ENCODE data around the gene RTCA. TPM values are rescaled to one million over a fixed set of nuclear protein-coding genes. Genes with fewer than 3 reads are reported as not detected.

Gene RTCA
- total and polyA plus RNA-seq, 2 experiments from 2014 or later, result 37.2 to 38.9 TPM

GRCh38 chr1:100302739-100303138 is 36.7 kb downstream of the RTCA start:
- no peaks in the 10 kb centered on the region for H3K9me2 ChIP-seq (replicated peaks; ENCODE audit: insufficient read depth)
- no peaks in the 10 kb centered on the region for H3K27me3 ChIP-seq
- WGBS (ENCODE audit: low lambda C conversion rate, missing lambda C conversion rate), result 88% methylated on average over 2 of the region's 2 CpGs
- H4K20me1 ChIP-seq (ENCODE audit: insufficient read depth, poor library complexity, severe bottlenecking), result no peaks in the 10 kb centered on the region
- H2AFZ ChIP-seq, result no peak overlapping the region
- H3K27ac ChIP-seq, result no peak overlapping the region
- no peak for DNase-seq (ENCODE audit: low spot score)
- H3K36me3 ChIP-seq (replicated peaks; ENCODE audit: insufficient read depth, low read depth), result no peaks in the 10 kb centered on the region
- no peaks in the 10 kb centered on the region for H3K4me1 ChIP-seq (ENCODE audit: insufficient read depth)
- no peaks in the 10 kb centered on the region for H3K79me2 ChIP-seq
- TF ChIP-seq EZH2 (IDR thresholded peaks at IDR 0.05; ENCODE audit: borderline replicate concordance) (no peak), CTCF (IDR thresholded peaks at IDR 0.05; ENCODE audit: poor library complexity) (no peak), EZH2phosphoT487 (IDR thresholded peaks at IDR 0.05; ENCODE audit: low read depth, severe bottlenecking, unreplicated experiment) (no peak)
- no peak overlapping the region for H3K4me2 ChIP-seq
- H3K9me3 ChIP-seq (ENCODE audit: low read depth), result no peaks in the 10 kb centered on the region
- no peak overlapping the region for H3K4me3 ChIP-seq

- H3K36me3 ChIP-seq (replicated peaks; ENCODE audit: insufficient read depth, low read depth), result no peaks in the 10 kb centered on the region
- H3K79me2 ChIP-seq, result no peaks in the 10 kb centered on the region
- no peak overlapping the region for H3K4me2 ChIP-seq
- no peaks in the 10 kb centered on the region for H3K9me2 ChIP-seq (replicated peaks; ENCODE audit: insufficient read depth)
- H3K4me3 ChIP-seq, result no peak overlapping the region
- no peaks in the 10 kb centered on the region for H3K27me3 ChIP-seq
- no peak overlapping the region for H3K27ac ChIP-seq
- no peak overlapping the region for H2AFZ ChIP-seq
- 83% methylated on average over 2 of the region's 2 CpGs for WGBS (ENCODE audit: low lambda C conversion rate, missing lambda C conversion rate)
- no peaks in the 10 kb centered on the region for H4K20me1 ChIP-seq (ENCODE audit: insufficient read depth, poor library complexity, severe bottlenecking)
- H3K9me3 ChIP-seq (ENCODE audit: low read depth), result no peaks in the 10 kb centered on the region
- DNase-seq (ENCODE audit: low spot score), result no peak
- no peaks in the 10 kb centered on the region for H3K4me1 ChIP-seq (ENCODE audit: insufficient read depth)
- no peak for TF ChIP-seq EZH2 (IDR thresholded peaks at IDR 0.05; ENCODE audit: borderline replicate concordance)
- TF ChIP-seq EZH2phosphoT487 (IDR thresholded peaks at IDR 0.05; ENCODE audit: low read depth, severe bottlenecking, unreplicated experiment), result no peak
- TF ChIP-seq CTCF (IDR thresholded peaks at IDR 0.05; ENCODE audit: poor library complexity), result no peak
These were observed 38.2 kb downstream of the RTCA start for GRCh38 chr1:100304227-100304626.

GRCh38 chr1:100304921-100305320 is 38.9 kb downstream of the RTCA start:
- H3K36me3 ChIP-seq (replicated peaks; ENCODE audit: insufficient read depth, low read depth), result no peaks in the 10 kb centered on the region

More at GRCh38 chr1:100304921-100305320, 38.9 kb downstream of the RTCA start:
- no peak overlapping the region for H3K4me2 ChIP-seq
- DNase-seq (ENCODE audit: low spot score), result no peak
- H3K4me1 ChIP-seq (ENCODE audit: insufficient read depth), result no peaks in the 10 kb centered on the region
- TF ChIP-seq CTCF (IDR thresholded peaks at IDR 0.05; ENCODE audit: poor library complexity) (no peak), EZH2 (IDR thresholded peaks at IDR 0.05; ENCODE audit: borderline replicate concordance) (no peak), EZH2phosphoT487 (IDR thresholded peaks at IDR 0.05; ENCODE audit: low read depth, severe bottlenecking, unreplicated experiment) (no peak)
- 74% methylated on average over 3 of the region's 3 CpGs for WGBS (ENCODE audit: low lambda C conversion rate, missing lambda C conversion rate)
- no peaks in the 10 kb centered on the region for H3K79me2 ChIP-seq
- H4K20me1 ChIP-seq (ENCODE audit: insufficient read depth, poor library complexity, severe bottlenecking), result no peaks in the 10 kb centered on the region
- no peaks in the 10 kb centered on the region for H3K27me3 ChIP-seq
- H3K27ac ChIP-seq, result no peak overlapping the region
- H3K9me2 ChIP-seq (replicated peaks; ENCODE audit: insufficient read depth), result no peaks in the 10 kb centered on the region
- no peaks in the 10 kb centered on the region for H3K9me3 ChIP-seq (ENCODE audit: low read depth)
- no peak overlapping the region for H2AFZ ChIP-seq
- H3K4me3 ChIP-seq, result no peak overlapping the region
